GM23248 (cell line): Measurements from ENCODE around the gene SERINC2. TPM values are rescaled to one million over a fixed set of nuclear protein-coding genes. Genes with fewer than 3 reads are reported as not detected.

Experiments used
- DNase-seq: peaks from one replicate; pipeline ENCODE4 v3.0.0-alpha.2; 2015
- H2AFZ ChIP-seq: fragments of 200-600 bp; sonication (generic); 2 replicates; pipeline ENCODE4 v1.6.1; 2016; ENCODE audit warnings: antibody characterized with exemption
- H3F3A ChIP-seq: fragments of 200-600 bp; sonication (generic); 2 replicates; pipeline ENCODE4 v1.6.1; 2016; ENCODE audit warnings: mild to moderate bottlenecking, antibody characterized with exemption, mixed run types; ENCODE audit not compliant: insufficient read depth
- H3K27ac ChIP-seq: fragments of 200-600 bp; sonication (generic); 2 replicates; pipeline ENCODE4 v1.5.1; 2016; ENCODE audit warnings: mild to moderate bottlenecking
- H3K27me3 ChIP-seq: fragments of 200-600 bp; sonication (generic); replicated peaks from 2 replicates; pipeline ENCODE4 v1.6.1; 2016; ENCODE audit warnings: mild to moderate bottlenecking; ENCODE audit not compliant: insufficient read depth
- H3K36me3 ChIP-seq: fragments of 200-600 bp; sonication (generic); 2 replicates; pipeline ENCODE4 v1.6.1; 2016; ENCODE audit warnings: low read depth, mild to moderate bottlenecking
- H3K4me1 ChIP-seq: fragments of 200-600 bp; sonication (generic); 2 replicates; pipeline ENCODE4 v1.6.1; 2016; ENCODE audit warnings: mild to moderate bottlenecking; ENCODE audit not compliant: insufficient read depth
- H3K4me2 ChIP-seq: fragments of 200-600 bp; sonication (generic); one replicate; pipeline ENCODE4 v1.6.1; 2016; ENCODE audit warnings: mild to moderate bottlenecking; ENCODE audit not compliant: unreplicated experiment
- H3K4me3 ChIP-seq: fragments of 200-600 bp; sonication (generic); 2 replicates; pipeline ENCODE4 v1.5.1; 2016; ENCODE audit warnings: mild to moderate bottlenecking
- H3K79me2 ChIP-seq: fragments of 200-600 bp; sonication (generic); 2 replicates; pipeline ENCODE4 v1.6.1; 2016; ENCODE audit warnings: mild to moderate bottlenecking; ENCODE audit not compliant: insufficient read depth
- H3K9ac ChIP-seq: fragments of 200-600 bp; sonication (generic); 2 replicates; pipeline ENCODE4 v1.6.1; 2016; ENCODE audit warnings: mild to moderate bottlenecking
- H3K9me2 ChIP-seq: fragments of 200-600 bp; sonication (generic); 2 replicates; pipeline ENCODE4 v1.6.1; 2016; ENCODE audit warnings: mixed run types, mild to moderate bottlenecking, moderate library complexity; ENCODE audit not compliant: insufficient read depth
- H3K9me3 ChIP-seq: fragments of 200-600 bp; sonication (generic); one replicate; pipeline ENCODE4 v1.6.1; 2017; ENCODE audit warnings: low read depth
- H4K20me1 ChIP-seq: fragments of 200-600 bp; sonication (generic); 2 replicates; pipeline ENCODE4 v1.6.0; 2016; ENCODE audit not compliant: insufficient read depth
- EZH2 ChIP-seq: fragments of 200-600 bp; sonication (generic); IDR thresholded peaks from 2 replicates; pipeline ENCODE4 v1.6.1; 2018; ENCODE audit warnings: antibody characterized with exemption, mild to moderate bottlenecking; ENCODE audit not compliant: insufficient read depth, poor library complexity, severe bottlenecking
- EZH2phosphoT487 ChIP-seq: fragments of 200-600 bp; sonication (generic); IDR thresholded peaks from 2 replicates; pipeline ENCODE4 v1.6.1; 2018; ENCODE audit warnings: antibody characterized with exemption, moderate library complexity, mild to moderate bottlenecking, low read depth; ENCODE audit not compliant: insufficient read depth
- WGBS, 2 experiments: methylation state at CpG; one replicate each; pipeline ENCODE4 v1.1.6; 2015 to 2017; ENCODE audit warnings: low lambda C conversion rate in 2 of 2, low coverage in 1 of 2; ENCODE audit errors: missing lambda C conversion rate in 2 of 2; 5-methylcytosine and 5-hydroxymethylcytosine counted together
- in situ Hi-C: fragments of 300-500 bp; cut with MboI; formaldehyde crosslinking; loops from 2 replicates; pipeline ENCODE4 v1.15.0; 2020
- polyA plus RNA-seq: library from polyadenylated mRNA; unstranded; fragments of >200 nt; fragmentation: Nextera tagmentation; extraction: Ambion mirVana; gene quantifications from 2 replicates; pipeline ENCODE4 v1.2.1, GENCODE V29; 2016
- total RNA-seq: library from RNA; depleted of rRNA; stranded (reverse); fragments of >200 nt; shearing (Covaris generic); gene quantifications from 2 replicates; pipeline ENCODE4 v1.2.3, GENCODE V29; 2014

SERINC2 gene
- total and polyA plus RNA-seq, 2 experiments from 2014 or later = 50.9 to 96.0 TPM

DNA sequence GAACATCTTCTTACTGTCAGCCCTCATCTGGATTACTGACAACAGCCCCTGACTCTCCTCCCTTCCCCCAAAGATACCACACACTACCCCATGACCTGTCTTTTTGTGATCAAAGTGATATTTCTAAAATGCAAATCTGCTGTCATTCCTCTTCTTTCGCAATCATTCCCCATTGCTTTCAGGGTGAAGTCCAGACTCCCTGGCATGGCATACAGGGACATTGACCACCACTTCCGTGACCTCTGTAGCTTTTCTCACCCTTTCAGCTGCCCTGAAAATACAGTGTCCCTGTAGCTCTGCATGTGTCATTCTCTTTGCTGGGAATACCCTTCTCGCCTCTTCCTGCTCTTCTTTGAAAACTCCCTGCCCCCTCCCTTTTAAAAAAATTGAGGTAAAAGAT lies 4.1 kb downstream of the SERINC2 start:
- Histone ChIP-seq H3K4me3 (no peak overlapping the region), H3F3A (no peaks in the 10 kb centered on the region), H3K9me3 (no peaks in the 10 kb centered on the region), H3K9ac (no peak overlapping the region), H3K27me3 (no peaks in the 10 kb centered on the region), H3K27ac (no peak overlapping the region), H3K9me2 (no peaks in the 10 kb centered on the region), H3K36me3 (no peaks in the 10 kb centered on the region), H3K79me2 (0 out of 2 replicates have a peak, but pooled peaks cover 6% of the 10 kb centered on the region), H3K4me1 (peaks cover 10% of the 10 kb centered on the region), H2AFZ (no peak overlapping the region), H3K4me2 (no peak overlapping the region), H4K20me1 (no peaks in the 10 kb centered on the region)
- WGBS, 2 experiments = 95 to 97% methylated on average over 3 of the region's 3 CpGs
- TF ChIP-seq EZH2 (no peak), EZH2phosphoT487 (no peak)
- in situ Hi-C loops = no loop called here
- DNase-seq = no peak

DNA sequence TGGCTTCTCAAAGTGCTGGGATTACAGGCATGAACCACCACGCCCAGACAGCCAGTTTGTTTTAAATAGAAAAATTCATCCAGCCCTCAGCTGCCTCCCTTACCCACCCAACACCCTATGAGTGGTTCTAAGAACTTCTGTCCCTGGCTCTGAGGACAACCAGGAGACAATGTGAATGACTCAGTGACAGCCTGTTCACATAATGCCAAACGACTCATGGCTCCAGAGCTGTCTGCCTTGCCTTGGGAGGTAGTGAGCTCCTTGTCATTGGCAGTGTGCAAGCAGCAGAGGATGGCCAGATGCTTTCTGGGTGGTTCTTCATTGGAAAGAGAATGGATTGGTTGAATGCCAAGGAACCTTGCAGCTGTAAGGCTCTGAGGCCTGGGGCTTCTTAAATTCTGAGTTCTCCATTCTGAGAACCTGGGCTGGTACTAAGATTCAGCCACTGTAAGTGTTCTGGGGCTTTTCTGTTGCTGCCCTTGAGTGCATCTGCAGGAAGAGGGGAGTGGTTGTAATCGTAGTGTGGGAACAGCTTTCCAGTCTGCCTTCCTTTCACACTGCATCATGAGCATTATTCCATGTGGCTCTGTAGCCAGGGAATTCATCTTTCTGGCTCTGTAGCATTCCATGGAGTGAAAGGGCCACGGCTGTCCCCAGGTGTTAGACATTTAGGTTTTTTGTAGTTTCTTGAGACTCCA lies 5.8 kb downstream of the SERINC2 start:
- in situ Hi-C loops = no loop called here
- Histone ChIP-seq H2AFZ (no peak overlapping the region), H3K4me1 (peaks cover 15% of the 10 kb centered on the region), H3K27me3 (no peaks in the 10 kb centered on the region), H3K4me2 (no peak overlapping the region), H3K9ac (no peak overlapping the region), H3K27ac (no peak overlapping the region), H3K4me3 (no peak overlapping the region), H3K9me3 (no peaks in the 10 kb centered on the region), H3F3A (no peaks in the 10 kb centered on the region), H3K36me3 (no peaks in the 10 kb centered on the region), H3K9me2 (no peaks in the 10 kb centered on the region), H3K79me2 (0 out of 2 replicates have a peak, but pooled peaks cover 3% of the 10 kb centered on the region), H4K20me1 (no peaks in the 10 kb centered on the region)
- DNase-seq = peak; percentile 39
- 41 to 50% methylated on average over 4 of the region's 4 CpGs for WGBS, 2 experiments
- TF ChIP-seq EZH2 = no peak
- TF ChIP-seq EZH2phosphoT487 = no peak

DNA sequence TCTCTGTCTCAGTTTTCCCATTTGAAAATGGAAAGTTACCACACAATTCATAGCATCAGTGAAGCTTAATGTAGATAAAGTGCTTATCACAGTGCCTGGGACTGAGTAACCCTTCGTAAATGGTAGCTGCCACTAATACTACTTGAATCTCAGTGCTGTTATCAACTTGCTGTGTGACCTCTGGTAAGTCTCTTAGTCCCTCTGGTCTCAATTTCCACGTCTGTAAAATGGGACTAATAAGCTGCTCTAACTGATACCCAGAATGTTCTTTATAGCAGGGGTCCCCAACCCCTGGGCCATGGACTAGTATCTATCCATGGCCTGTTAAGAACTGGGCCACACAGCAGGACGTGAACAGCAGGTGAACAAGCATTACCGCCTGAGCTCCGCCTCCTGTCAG lies 7.7 kb downstream of the SERINC2 start:
- Histone ChIP-seq H3F3A (no peaks in the 10 kb centered on the region), H3K9ac (no peak overlapping the region), H3K27ac (no peak overlapping the region), H4K20me1 (no peaks in the 10 kb centered on the region), H3K4me2 (no peak overlapping the region), H3K9me2 (no peaks in the 10 kb centered on the region), H3K36me3 (no peaks in the 10 kb centered on the region), H3K79me2 (no peaks in the 10 kb centered on the region), H3K9me3 (no peaks in the 10 kb centered on the region), H3K27me3 (no peaks in the 10 kb centered on the region), H3K4me3 (no peak overlapping the region), H3K4me1 (peaks cover 10% of the 10 kb centered on the region), H2AFZ (no peak overlapping the region)
- TF ChIP-seq EZH2 (no peak), EZH2phosphoT487 (no peak)
- WGBS, 2 experiments = 92 to 97% methylated on average over 5 of the region's 5 CpGs
- in situ Hi-C loops = no loop called here
- no peak for DNase-seq

DNA sequence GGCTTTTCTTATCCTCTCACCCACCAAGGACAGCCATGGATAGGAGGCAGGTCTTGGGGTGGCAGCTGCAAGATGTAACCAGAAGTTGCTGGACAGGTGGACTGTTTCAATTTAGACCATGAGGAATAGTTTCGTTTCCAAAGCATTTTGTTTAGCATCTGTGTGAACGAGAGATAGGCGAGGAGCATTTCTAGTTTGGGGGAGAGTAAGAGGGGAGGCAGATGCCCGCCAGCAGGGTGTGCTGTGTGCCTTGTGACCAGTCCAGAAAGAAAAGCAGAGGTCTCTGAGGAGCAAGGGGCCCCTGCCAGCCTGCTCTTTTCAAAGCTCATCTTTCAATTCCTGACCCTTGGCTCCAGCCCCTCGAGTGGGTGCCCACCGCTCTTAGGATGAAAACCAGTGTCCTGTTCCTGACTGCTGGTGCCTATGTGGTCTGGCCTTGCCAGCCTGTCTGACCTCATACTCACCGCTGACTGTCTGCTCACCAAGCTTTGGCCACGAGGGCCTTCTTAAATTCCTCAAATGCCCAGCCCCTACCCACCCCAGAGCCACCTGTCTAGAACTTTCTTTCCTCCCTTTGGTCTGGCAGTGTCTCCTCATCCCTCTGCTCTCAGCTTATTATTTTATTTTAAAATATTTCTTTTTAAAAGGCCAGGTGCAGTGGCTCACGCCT lies 8.5 kb downstream of the SERINC2 start:
- peak; percentile 21 for DNase-seq
- Histone ChIP-seq H3K4me2 (no peak overlapping the region), H3K27ac (no peak overlapping the region), H3K9ac (no peak overlapping the region), H2AFZ (no peak overlapping the region), H4K20me1 (no peaks in the 10 kb centered on the region), H3K79me2 (no peaks in the 10 kb centered on the region), H3K9me2 (no peaks in the 10 kb centered on the region), H3K36me3 (no peaks in the 10 kb centered on the region), H3K27me3 (no peaks in the 10 kb centered on the region), H3F3A (no peaks in the 10 kb centered on the region), H3K4me1 (peaks cover 10% of the 10 kb centered on the region), H3K9me3 (no peaks in the 10 kb centered on the region), H3K4me3 (no peak overlapping the region)
- in situ Hi-C loops = no loop called here
- TF ChIP-seq EZH2phosphoT487 = no peak
- 88 to 91% methylated on average over 9 of the region's 9 CpGs for WGBS, 2 experiments
